ENCODE measurements around the gene MND1. TPM values are rescaled to one million over a fixed set of nuclear protein-coding genes. Genes with fewer than 3 reads are reported as not detected.

The MND1 gene
- total and polyA plus RNA-seq, 2 donors = 0.95 to 9.6 TPM

- H3K4me1 ChIP-seq (ENCODE audit: insufficient read depth) = no peaks in the 10 kb centered on the region
- DNase-seq (ENCODE audit: extremely low spot score) = no peak
- no peak overlapping the region for H3K27ac ChIP-seq (ENCODE audit: low read depth)
- H3K36me3 ChIP-seq (ENCODE audit: insufficient read depth) = peaks cover 2% of the 10 kb centered on the region
- H3K4me3 ChIP-seq (ENCODE audit: low read depth, low read length) = no peak overlapping the region
Observed at GRCh38 chr4:153333874-153334273, 10.6 kb upstream of the MND1 start.

- H3K4me1 ChIP-seq (ENCODE audit: insufficient read depth) = no peaks in the 10 kb centered on the region
- no peak overlapping the region for H3K27ac ChIP-seq (ENCODE audit: low read depth)
- no peak overlapping the region for H3K4me3 ChIP-seq (ENCODE audit: low read depth, low read length)
- no peak for DNase-seq (ENCODE audit: extremely low spot score)
- WGBS = 70% methylated on average over 4 of the region's 4 CpGs
- H3K36me3 ChIP-seq (ENCODE audit: insufficient read depth) = peaks cover 2% of the 10 kb centered on the region
Observed at GRCh38 chr4:153335665-153336064, 8.8 kb upstream of the MND1 start.

DNA sequence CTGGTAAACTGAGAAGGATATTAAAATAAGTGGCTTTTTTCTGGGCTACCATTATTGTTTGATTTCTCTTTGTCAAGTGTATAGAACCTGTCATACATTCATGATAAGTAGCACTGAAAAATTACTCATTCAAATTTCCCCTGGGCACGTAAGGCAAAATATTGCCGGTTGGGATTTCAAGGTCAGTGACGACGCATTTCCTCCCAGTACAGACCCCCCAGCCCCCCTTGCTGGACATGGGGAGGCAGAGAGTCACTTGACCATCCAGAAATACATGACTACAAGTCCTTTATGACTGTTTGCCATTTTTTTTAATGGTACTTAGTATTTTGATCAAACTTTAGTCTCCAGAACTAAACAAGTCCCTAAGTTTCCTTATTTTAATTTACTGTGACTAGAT is 6.8 kb upstream of the MND1 start:
- H3K36me3 ChIP-seq (ENCODE audit: insufficient read depth) = peaks cover 2% of the 10 kb centered on the region
- no peaks in the 10 kb centered on the region for H3K4me1 ChIP-seq (ENCODE audit: insufficient read depth)
- no peak overlapping the region for H3K27ac ChIP-seq (ENCODE audit: low read depth)
- 86% methylated on average over 4 of the region's 4 CpGs for WGBS
- no peak overlapping the region for H3K4me3 ChIP-seq (ENCODE audit: low read depth, low read length)
- no peak for DNase-seq (ENCODE audit: extremely low spot score)

- Histone ChIP-seq H3K4me3 (ENCODE audit: low read depth, low read length) (no peak overlapping the region), H3K36me3 (ENCODE audit: insufficient read depth) (peaks cover 2% of the 10 kb centered on the region), H3K4me1 (ENCODE audit: insufficient read depth) (no peaks in the 10 kb centered on the region), H3K27ac (ENCODE audit: low read depth) (no peak overlapping the region)
- WGBS = 61% methylated on average over 5 of the region's 5 CpGs
- no peak for DNase-seq (ENCODE audit: extremely low spot score)
Observed at GRCh38 chr4:153341575-153342090, 2.9 kb upstream of the MND1 start.

GRCh38 chr4:153342751-153343552 is 1.5 kb upstream of the MND1 start:
- WGBS = 89% methylated on average over 6 of the region's 6 CpGs

GRCh38 chr4:153345012-153345981 is 809 bp downstream of the MND1 start:
- H3K27ac ChIP-seq (ENCODE audit: low read depth) = no peak overlapping the region
- WGBS = 1% methylated on average over 44 of the region's 44 CpGs
- DNase-seq (ENCODE audit: extremely low spot score) = peak; percentile 42
- no peaks in the 10 kb centered on the region for H3K4me1 ChIP-seq (ENCODE audit: insufficient read depth)
- H3K4me3 ChIP-seq (ENCODE audit: low read depth, low read length) = peak overlapping the region; percentile 66
- H3K36me3 ChIP-seq (ENCODE audit: insufficient read depth) = no peaks in the 10 kb centered on the region

More at GRCh38 chr4:153342751-153343552, 1.5 kb upstream of the MND1 start:
- H3K36me3 ChIP-seq (ENCODE audit: insufficient read depth) = no peaks in the 10 kb centered on the region
- H3K4me1 ChIP-seq (ENCODE audit: insufficient read depth) = no peaks in the 10 kb centered on the region
- no peak overlapping the region for H3K4me3 ChIP-seq (ENCODE audit: low read depth, low read length)
- no peak for DNase-seq (ENCODE audit: extremely low spot score)
- H3K27ac ChIP-seq (ENCODE audit: low read depth) = no peak overlapping the region

GRCh38 chr4:153346031-153346430 is 1.5 kb downstream of the MND1 start:
- WGBS = 65% methylated on average over 2 of the region's 2 CpGs
- DNase-seq (ENCODE audit: extremely low spot score) = no peak
- Histone ChIP-seq H3K4me3 (ENCODE audit: low read depth, low read length) (no peak overlapping the region), H3K27ac (ENCODE audit: low read depth) (no peak overlapping the region), H3K4me1 (ENCODE audit: insufficient read depth) (no peaks in the 10 kb centered on the region), H3K36me3 (ENCODE audit: insufficient read depth) (no peaks in the 10 kb centered on the region)

GRCh38 chr4:153346563-153346962 is 2.1 kb downstream of the MND1 start:
- H3K36me3 ChIP-seq (ENCODE audit: insufficient read depth) = no peaks in the 10 kb centered on the region
- DNase-seq (ENCODE audit: extremely low spot score) = no peak
- no peak overlapping the region for H3K27ac ChIP-seq (ENCODE audit: low read depth)
- no peak overlapping the region for H3K4me3 ChIP-seq (ENCODE audit: low read depth, low read length)
- 68% methylated on average over 5 of the region's 5 CpGs for WGBS
- no peaks in the 10 kb centered on the region for H3K4me1 ChIP-seq (ENCODE audit: insufficient read depth)

GRCh38 chr4:153347117-153347516 is 2.6 kb downstream of the MND1 start:
- no peaks in the 10 kb centered on the region for H3K4me1 ChIP-seq (ENCODE audit: insufficient read depth)
- H3K36me3 ChIP-seq (ENCODE audit: insufficient read depth) = no peaks in the 10 kb centered on the region
- H3K27ac ChIP-seq (ENCODE audit: low read depth) = no peak overlapping the region
- no peak overlapping the region for H3K4me3 ChIP-seq (ENCODE audit: low read depth, low read length)
- no peak for DNase-seq (ENCODE audit: extremely low spot score)

DNA sequence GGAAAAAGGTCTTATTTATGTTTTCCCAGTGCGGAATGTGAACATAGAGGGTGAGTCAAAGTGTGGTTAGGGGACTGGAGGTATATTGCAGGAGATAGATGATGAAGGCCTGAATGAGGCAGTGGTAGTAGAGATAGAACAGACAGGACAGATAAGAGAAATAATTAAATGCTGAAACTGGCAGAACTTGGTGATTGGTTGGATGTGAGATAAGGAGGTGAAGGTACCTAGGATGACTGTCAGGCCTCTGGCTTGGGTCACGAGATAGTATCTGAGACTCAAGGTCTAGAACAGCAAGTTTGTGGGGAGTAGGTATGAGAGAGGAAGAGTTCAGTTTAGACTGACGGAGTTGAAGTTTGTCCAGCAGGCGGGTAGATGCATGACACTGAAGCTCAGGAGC is 3.5 kb downstream of the MND1 start:
- Histone ChIP-seq H3K27ac (ENCODE audit: low read depth) (no peak overlapping the region), H3K4me3 (ENCODE audit: low read depth, low read length) (no peak overlapping the region), H3K4me1 (ENCODE audit: insufficient read depth) (no peaks in the 10 kb centered on the region), H3K36me3 (ENCODE audit: insufficient read depth) (no peaks in the 10 kb centered on the region)
- no peak for DNase-seq (ENCODE audit: extremely low spot score)
- WGBS = 79% methylated on average over 4 of the region's 4 CpGs

GRCh38 chr4:153349206-153349805 is 4.8 kb downstream of the MND1 start:
- no peak overlapping the region for H3K4me3 ChIP-seq (ENCODE audit: low read depth, low read length)

DNA sequence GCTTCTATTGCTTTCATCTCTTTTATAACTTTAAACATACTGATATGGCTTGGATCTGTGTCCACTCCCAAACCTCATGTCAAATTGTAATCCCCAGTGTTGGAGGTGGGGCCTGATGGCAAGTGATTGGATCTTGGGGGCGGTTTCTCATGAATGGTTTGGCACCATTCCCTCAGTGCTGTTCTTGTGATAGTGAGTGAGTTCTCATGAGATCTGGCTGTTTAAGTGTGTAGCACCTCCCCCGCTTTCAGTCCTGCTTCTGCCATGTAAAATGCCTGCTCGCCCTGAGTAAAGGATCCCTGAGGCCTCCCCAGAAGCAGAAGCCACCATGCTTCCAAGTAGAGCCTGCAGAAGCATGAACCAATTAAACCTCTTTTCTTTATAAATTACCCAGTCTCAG is 17.7 kb downstream of the MND1 start:
- Histone ChIP-seq H3K27ac (ENCODE audit: low read depth) (no peak overlapping the region), H3K4me1 (ENCODE audit: insufficient read depth) (no peaks in the 10 kb centered on the region), H3K4me3 (ENCODE audit: low read depth, low read length) (no peak overlapping the region), H3K36me3 (ENCODE audit: insufficient read depth) (no peaks in the 10 kb centered on the region)
- no peak for DNase-seq (ENCODE audit: extremely low spot score)
- 71% methylated on average over 3 of the region's 3 CpGs for WGBS

More at GRCh38 chr4:153349206-153349805, 4.8 kb downstream of the MND1 start:
- WGBS = 89% methylated on average over 1 of the region's 1 CpG
- no peaks in the 10 kb centered on the region for H3K36me3 ChIP-seq (ENCODE audit: insufficient read depth)
- no peaks in the 10 kb centered on the region for H3K4me1 ChIP-seq (ENCODE audit: insufficient read depth)
- H3K27ac ChIP-seq (ENCODE audit: low read depth) = no peak overlapping the region
- DNase-seq (ENCODE audit: extremely low spot score) = no peak

DNA sequence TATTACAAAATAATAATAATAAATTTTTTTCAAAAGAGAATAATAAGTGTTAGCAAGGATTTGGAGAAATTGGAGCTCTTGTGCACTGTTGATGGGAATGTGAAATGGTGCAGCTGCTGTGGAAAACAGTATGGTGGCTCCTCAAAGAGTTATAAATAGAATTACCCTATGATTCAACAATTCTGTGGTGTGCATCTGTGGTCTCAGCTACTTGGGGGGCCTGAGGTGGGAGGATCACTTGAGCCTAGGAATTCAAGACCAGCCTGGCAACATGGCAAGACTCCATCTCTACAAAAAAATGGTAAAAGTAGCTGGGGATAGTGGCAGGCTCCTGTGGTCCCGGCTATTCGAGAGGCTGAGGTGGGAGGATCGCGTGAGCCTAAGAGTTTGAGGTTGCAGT is 19.6 kb downstream of the MND1 start:
- no peak for DNase-seq (ENCODE audit: extremely low spot score)
- H3K4me3 ChIP-seq (ENCODE audit: low read depth, low read length) = no peak overlapping the region
- WGBS = 98% methylated on average over 4 of the region's 4 CpGs
- H3K36me3 ChIP-seq (ENCODE audit: insufficient read depth) = no peaks in the 10 kb centered on the region
- no peak overlapping the region for H3K27ac ChIP-seq (ENCODE audit: low read depth)
- H3K4me1 ChIP-seq (ENCODE audit: insufficient read depth) = no peaks in the 10 kb centered on the region
